Measurements from ENCODE around the gene NECTIN4. TPM values are rescaled to one million over a fixed set of nuclear protein-coding genes. Genes with fewer than 3 reads are reported as not detected.
"Not testable (repeated sequence)": the region's sequence is repeated elsewhere in the genome, so short reads cannot be mapped to it uniquely, and the experiment has no call there.

NECTIN4 gene
- polyA plus RNA-seq, 4 donors, result 0.14 to 7.3 (median 3.8) TPM

DNA sequence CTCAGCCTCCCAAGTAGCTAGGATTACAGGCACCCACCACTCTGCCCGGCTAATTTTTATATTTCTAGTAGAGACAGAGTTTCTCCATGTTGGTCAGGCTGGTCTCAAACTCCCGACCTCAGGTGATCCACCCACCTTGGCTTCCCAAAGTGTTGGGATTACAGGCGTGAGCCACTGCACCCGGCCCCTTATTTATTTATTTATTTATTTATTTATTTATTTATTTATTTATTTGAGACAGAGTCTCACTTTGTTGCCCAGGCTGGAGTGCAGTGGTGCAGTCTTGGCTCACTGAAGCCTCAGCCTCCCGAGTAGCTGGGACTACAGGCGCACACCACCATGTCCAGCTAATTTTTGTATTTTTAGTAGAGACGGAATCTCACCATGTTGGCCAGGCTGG, 23.7 kb downstream of the NECTIN4 start:
- DNase-seq (ENCODE audit: low read depth in 4 of 4, low spot score in 3 of 4), result not testable (repeated sequence)

- DNase-seq (ENCODE audit: low read depth in 4 of 4, low spot score in 3 of 4), result not testable (repeated sequence)
Measured at GRCh38 chr1:161063936-161064335, 25.4 kb downstream of the NECTIN4 start.

DNA sequence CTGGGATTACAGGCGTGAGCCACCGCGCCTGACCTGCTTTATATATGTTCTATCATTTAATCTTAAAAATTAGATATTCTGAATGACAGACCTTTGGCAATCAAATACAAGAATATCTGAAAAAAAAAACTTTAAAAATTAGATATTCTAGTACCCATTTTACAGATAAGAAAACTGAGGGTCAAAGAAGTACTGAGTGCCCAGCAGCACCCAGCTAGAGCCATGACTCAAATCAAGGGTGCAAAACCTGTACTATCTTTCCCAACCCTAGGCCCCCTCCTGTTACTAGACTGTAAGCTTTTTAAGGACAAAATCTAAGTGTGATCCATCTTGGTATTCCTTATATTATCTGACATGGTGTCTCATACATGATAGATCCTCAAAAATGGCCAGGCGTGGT, 27.9 kb downstream of the NECTIN4 start:
- DNase-seq (ENCODE audit: low read depth in 4 of 4, low spot score in 3 of 4), result no peak

DNA sequence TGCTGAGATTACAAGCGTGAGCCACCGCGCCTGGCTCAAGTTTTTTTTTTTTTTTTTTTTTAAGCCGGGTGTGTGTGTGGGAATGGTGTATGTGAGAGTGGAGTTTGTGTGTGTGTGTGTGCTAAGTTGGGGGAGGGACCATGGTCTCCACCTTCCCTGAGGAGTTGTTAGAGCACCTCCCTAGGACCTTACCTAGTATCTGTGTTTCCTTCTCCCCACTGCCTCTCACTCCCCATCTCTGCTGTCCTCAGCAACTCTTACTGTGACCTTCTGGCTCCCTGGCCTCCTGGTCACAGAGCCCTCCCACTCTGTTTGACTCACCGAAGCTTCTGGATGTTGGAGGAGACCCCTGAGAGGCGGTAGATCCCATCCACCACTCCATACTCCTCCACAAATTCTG, 30.1 kb downstream of the NECTIN4 start:
- no peak for DNase-seq (ENCODE audit: low read depth in 4 of 4, low spot score in 3 of 4)

- no peak for DNase-seq (ENCODE audit: low read depth in 4 of 4, low spot score in 3 of 4)
Measured at GRCh38 chr1:161054805-161055204, 34.6 kb downstream of the NECTIN4 start.

GRCh38 chr1:161054232-161054631, 35.1 kb downstream of the NECTIN4 start:
- DNase-seq (ENCODE audit: low read depth in 4 of 4, low spot score in 3 of 4), result no peak

GRCh38 chr1:161052899-161053298, 36.5 kb downstream of the NECTIN4 start:
- DNase-seq (ENCODE audit: low read depth in 4 of 4, low spot score in 3 of 4), result no peak

DNA sequence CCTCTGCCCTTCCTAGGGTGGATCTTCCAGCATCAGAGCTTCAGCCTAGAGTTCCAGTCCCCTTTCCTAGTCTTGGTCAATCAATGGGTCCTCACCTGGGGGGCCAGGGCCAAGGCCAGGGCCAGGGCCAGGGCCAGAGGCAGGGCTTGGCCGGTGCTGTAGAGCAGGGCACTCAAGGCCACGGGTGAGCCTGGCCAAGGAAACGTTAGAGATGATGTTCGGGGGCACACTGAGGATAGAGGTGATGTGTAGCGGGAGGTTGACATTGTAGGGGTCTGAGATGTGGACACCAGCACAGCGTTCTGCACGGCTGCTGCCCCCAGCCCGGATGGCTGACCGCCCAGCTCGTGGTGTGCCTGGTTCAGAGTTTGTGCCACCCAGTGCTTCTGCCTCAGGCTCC, 38.1 kb downstream of the NECTIN4 start:
- no peak for DNase-seq (ENCODE audit: low read depth in 4 of 4, low spot score in 3 of 4)

DNA sequence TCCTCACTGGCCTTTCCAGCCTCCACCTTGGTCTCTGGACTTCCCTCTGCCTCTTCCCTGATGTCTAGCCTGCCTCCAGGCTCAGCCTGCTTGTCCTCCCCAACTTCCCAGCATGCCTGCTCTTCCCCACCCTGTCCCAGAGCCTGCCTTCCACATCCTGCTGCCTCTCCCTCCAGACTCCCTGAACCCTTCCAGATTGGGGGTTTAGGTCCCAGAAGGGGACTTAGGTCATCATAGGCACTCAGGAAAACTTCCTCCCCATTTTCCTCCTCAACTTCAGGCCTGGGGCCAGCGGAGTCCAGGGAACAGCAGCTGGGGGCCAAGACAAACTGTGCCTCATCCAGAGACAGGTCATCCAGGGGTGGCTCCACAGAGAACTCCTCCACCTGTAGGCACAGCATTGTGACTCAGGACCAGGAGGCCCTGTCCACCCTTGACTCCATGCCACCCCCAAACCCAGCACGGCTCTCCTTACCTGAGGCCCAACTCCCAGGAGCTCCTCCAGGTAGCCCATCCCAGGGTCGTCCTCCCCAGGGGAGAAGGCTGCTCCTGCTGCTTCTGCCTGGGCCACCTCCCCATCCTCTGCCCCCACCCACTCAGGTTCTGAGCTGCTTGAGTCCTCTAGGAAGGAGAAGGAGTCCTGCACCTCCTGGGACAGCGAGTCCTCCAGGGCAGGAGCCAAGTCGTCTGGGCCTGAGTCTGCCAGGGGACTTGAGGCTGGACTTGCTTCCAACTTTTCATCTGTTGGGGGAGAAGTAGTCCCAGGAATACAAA, 40.2 kb downstream of the NECTIN4 start:
- DNase-seq (ENCODE audit: low read depth in 4 of 4, low spot score in 3 of 4), result no peak

GRCh38 chr1:161047436-161048420, 41.6 kb downstream of the NECTIN4 start:
- DNase-seq (ENCODE audit: low read depth in 4 of 4, low spot score in 3 of 4), result no peak

- DNase-seq (ENCODE audit: low read depth in 4 of 4, low spot score in 3 of 4), result no peak
Measured at GRCh38 chr1:161046605-161047228, 42.6 kb downstream of the NECTIN4 start.

- peak; percentile 94 to 99 (median 96) for DNase-seq (ENCODE audit: low read depth in 4 of 4, low spot score in 3 of 4)
Measured at GRCh38 chr1:161045736-161046604, 43.4 kb downstream of the NECTIN4 start, which contains the start of gene USF1. Gene USF1 (minus strand): TSS chr1:161045977. CDS start chr1:161043275, 2,702 bp downstream.

DNA sequence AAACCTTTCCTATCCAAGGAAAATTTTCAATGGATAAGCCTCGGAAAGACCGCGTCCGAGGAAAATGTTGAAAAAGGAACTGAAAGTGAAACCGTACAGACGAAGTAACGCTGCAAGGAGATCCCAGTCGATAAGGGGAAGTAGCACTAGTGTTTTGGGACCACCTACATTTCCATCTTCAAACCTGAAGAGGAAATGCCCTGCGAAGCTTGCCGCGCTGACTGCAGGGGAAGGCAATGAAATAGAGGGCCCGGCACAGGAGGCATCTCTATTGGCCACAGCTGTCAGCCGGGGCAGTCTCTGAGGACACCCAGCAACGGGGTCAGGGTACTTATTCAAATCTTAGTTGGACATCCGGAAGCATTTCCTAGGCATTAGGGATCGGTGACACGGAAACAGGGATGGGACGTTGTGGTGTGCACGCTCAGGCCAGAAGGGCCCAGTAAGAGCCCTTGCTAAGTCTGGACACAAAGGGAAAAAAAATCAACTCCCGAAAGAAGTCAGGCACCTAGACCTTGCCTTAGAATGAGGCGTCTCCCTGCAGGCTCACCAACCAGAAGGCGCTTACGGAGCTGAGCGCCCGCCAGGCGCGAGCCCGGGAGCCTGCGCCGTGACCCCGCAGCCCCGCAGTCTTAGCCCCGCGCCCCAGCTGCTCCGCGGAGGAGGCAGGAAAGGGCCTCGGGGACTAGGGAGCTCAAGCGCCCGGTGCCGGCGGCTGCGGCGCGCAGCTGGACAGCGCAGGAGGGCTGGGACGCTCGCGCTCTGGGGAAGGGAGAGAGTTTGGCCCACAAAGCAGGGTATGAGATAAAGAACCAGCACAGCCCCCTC, 44.2 kb downstream of the NECTIN4 start:
- DNase-seq (ENCODE audit: low read depth in 4 of 4, low spot score in 3 of 4), result peak in 2 of 4 donors; percentile 48 to 58

GRCh38 chr1:161044535-161044907, 44.8 kb downstream of the NECTIN4 start:
- no peak for DNase-seq (ENCODE audit: low read depth in 4 of 4, low spot score in 3 of 4)

DNA sequence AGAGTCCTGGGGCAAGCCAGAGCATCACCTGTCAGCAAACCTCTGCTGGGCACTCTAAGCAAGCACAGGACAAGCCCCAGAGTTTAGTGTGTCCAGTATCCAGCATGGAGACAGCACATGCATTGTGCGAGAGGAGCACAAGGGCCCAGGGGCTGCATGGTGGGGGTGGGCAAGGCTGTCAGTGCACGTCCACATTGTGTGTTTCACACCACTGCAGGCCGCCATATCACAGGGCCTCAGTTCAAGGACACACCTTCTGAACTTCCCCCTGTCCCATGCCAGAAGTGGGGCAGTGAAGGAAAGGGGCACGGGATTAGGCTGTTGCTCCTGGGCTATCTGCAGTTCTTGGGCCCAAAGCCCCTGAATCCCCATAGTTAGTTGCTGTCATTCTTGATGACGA, 49.8 kb downstream of the NECTIN4 start:
- no peak for DNase-seq (ENCODE audit: low read depth in 4 of 4, low spot score in 3 of 4)

- DNase-seq (ENCODE audit: low read depth in 4 of 4, low spot score in 3 of 4), result no peak
Measured at GRCh38 chr1:161039154-161039545, 50.2 kb downstream of the NECTIN4 start.

DNA sequence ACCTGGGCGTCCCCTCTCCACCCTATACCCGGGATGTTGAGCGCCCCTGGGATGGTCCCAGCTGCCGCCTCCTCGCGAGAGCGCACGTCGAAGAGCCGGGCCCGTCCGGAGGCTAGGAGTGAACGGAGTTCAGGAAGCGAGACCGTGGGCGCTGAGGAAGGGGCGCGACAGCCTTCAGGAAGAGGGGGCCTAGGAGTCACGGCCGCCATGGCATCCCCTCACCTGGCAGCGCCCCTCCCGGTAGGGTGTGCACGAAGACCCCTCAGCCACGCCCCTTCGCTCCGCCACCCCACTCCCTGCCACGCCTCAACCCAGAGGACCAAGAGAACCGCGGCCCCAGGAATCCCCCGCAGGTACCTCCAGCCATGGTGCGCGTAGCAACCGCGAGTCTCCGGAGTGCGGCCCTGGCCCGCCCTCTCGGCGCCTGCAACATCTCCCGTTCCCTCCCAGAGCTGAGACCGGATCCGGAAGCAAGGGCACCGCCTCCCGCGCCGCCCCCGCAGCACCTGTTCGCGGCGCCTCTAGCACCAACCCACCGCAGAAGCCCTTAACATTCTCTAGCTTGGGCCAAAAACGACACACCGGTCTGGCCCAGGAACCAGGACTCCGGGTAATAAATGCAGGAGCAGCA, 50.7 kb downstream of the NECTIN4 start, which contains the start of gene TSTD1:
Gene TSTD1, minus strand, starts transcription at position 442 of the 631 bp plus-strand sequence. Its CDS starts 75 bp downstream, at position 367.
- no peak for DNase-seq (ENCODE audit: low read depth in 4 of 4, low spot score in 3 of 4)

- no peak for DNase-seq (ENCODE audit: low read depth in 4 of 4, low spot score in 3 of 4)
Measured at GRCh38 chr1:161037661-161038522, 51.5 kb downstream of the NECTIN4 start.

All from left renal pelvis (tissue), 4 donors.